IMR-90 (cell line): ENCODE results near the gene GARNL3.

Experiments used
- MXI1 ChIP-seq: IDR thresholded peaks from 2 replicates; pipeline ENCODE4 v1.6.1; 2012; ENCODE audit warnings: low read depth, mild to moderate bottlenecking, low read length, moderate library complexity, borderline replicate concordance
- POLR2A ChIP-seq: IDR thresholded peaks from 2 replicates; pipeline ENCODE4 v1.6.1; 2012; ENCODE audit warnings: mild to moderate bottlenecking, low read depth, low read length
- TF ChIP-seq, protein P1 (sequence below): conservative IDR thresholded peaks from 2 replicates; pipeline ENCODE4 v1.5.1; 2012; ENCODE audit warnings: mild to moderate bottlenecking, low read depth, low read length, improper control_type of control experiment

DNA sequence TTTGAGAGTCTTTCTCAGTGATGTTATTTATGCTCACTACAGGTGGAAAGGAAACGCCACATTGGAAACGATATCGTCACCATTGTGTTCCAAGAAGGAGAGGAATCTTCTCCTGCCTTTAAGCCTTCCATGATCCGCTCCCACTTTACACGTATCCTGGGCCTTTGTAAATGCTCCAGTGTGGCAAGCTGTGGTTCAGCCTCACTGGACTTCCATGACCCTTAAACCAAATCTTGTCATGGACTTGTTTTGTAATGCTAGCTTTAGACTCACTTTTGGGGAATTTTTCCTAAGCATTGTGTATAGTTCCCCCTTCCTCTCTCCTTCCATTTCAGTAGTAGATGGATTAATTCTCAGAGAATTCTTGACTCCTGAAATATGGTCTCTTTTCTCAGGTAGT is 71.5 kb downstream of the GARNL3 start:
- TF ChIP-seq POLR2A, result no peak
- TF ChIP-seq, protein P1, sequence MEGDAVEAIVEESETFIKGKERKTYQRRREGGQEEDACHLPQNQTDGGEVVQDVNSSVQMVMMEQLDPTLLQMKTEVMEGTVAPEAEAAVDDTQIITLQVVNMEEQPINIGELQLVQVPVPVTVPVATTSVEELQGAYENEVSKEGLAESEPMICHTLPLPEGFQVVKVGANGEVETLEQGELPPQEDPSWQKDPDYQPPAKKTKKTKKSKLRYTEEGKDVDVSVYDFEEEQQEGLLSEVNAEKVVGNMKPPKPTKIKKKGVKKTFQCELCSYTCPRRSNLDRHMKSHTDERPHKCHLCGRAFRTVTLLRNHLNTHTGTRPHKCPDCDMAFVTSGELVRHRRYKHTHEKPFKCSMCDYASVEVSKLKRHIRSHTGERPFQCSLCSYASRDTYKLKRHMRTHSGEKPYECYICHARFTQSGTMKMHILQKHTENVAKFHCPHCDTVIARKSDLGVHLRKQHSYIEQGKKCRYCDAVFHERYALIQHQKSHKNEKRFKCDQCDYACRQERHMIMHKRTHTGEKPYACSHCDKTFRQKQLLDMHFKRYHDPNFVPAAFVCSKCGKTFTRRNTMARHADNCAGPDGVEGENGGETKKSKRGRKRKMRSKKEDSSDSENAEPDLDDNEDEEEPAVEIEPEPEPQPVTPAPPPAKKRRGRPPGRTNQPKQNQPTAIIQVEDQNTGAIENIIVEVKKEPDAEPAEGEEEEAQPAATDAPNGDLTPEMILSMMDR, result no peak
- TF ChIP-seq MXI1, result no peak
